Measurements from ENCODE around the gene KLHDC4. TPM values are rescaled to one million over a fixed set of nuclear protein-coding genes. Genes with fewer than 3 reads are reported as not detected.
"Not testable (repeated sequence)": the region's sequence is repeated elsewhere in the genome, so short reads cannot be mapped to it uniquely, and the experiment has no call there.

Gene KLHDC4
- total RNA-seq, 2 experiments from 2014 or later = 91.7 to 101 TPM

DNA sequence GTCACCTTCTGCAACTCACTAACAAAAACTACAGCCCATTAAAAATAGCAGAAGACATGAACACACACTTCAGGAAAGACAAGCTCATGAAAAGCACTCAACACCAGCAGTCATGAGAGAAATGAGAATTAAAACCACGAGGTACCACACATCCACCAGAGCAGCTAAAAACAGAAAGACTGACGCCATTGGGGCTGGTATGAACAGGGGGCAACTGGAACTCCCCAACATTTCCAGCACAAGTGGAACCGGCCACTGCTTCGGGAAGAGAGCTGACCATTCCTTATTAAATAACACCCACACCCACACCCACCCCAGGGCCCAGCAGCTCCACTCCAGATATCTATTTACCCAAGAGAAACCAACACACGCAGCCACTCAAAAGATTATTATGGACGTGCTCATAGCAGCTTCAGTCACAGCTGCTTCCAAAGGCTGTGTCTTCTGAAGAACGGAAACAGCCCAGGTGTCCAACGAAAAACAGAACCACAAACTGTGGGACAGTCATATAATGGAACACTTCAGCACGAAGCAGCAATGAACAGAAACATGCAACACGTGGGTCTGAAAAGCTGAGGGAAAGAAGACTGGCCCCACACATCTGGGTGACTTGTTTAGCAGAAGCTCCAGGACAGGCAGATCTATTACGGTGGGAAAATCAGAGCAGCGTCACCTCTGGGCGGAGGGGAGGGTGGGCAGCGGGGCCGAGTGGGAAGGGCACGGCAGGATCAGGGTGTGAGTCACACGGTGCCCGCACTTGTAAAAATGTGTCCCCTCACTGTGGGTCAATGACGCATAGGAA is 41.1 kb downstream of the KLHDC4 start:
- H3K27ac Mint-ChIP-seq = no peak overlapping the region
- peaks cover 5% of the 10 kb centered on the region for H3K4me1 Mint-ChIP-seq (ENCODE audit: low read depth)
- no peaks in the 10 kb centered on the region for H3K9me3 Mint-ChIP-seq (ENCODE audit: insufficient read depth)
- ATAC-seq (no peak), DNase-seq (no peak)
- peaks cover 55% of the 10 kb centered on the region for H3K36me3 Mint-ChIP-seq (ENCODE audit: low read depth)
- no peaks in the 10 kb centered on the region for H3K27me3 Mint-ChIP-seq (ENCODE audit: low read depth)
- CTCF ChIA-PET = interaction anchor here (0.8 kb wide), 1 partner anchor 45 kb away, joined by 3 read pairs; no protein-coding TSS in a partner anchor
- H3K4me3 Mint-ChIP-seq = no peak overlapping the region
- POLR2A ChIA-PET = interaction anchor here (0.9 to 1.2 kb wide), 2 partner anchors 9 to 41 kb away, joined by 3 to 5 read pairs; partner anchors contain the start of gene KLHDC4

DNA sequence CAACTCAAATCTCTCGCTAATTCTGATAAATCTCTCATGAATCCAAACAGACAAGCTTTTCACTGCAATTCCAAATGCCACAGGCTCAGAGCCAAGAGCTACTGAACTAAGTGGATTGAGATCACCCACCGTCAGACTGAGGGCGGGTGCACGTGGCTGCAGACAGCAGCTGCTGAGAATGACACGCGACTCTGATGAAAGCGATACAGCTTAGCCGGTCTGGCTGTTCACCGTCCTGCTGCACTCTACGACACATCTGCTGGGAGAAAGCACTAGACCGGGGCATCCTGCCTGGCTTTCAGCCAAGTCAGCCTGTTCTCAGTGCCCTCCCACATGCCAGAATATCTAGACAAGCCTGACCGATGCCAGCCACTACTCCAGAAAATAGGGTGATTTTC is 42.6 kb downstream of the KLHDC4 start:
- H3K36me3 Mint-ChIP-seq (ENCODE audit: low read depth) = peaks cover 55% of the 10 kb centered on the region
- POLR2A ChIA-PET = interaction anchor here (0.5 kb wide), 1 partner anchor 145 kb away, joined by 3 read pairs; no protein-coding TSS in a partner anchor
- DNase-seq (no peak), ATAC-seq (no peak)
- peaks cover 6% of the 10 kb centered on the region for H3K4me1 Mint-ChIP-seq (ENCODE audit: low read depth)
- no peaks in the 10 kb centered on the region for H3K27me3 Mint-ChIP-seq (ENCODE audit: low read depth)
- no peak overlapping the region for H3K4me3 Mint-ChIP-seq
- no peaks in the 10 kb centered on the region for H3K9me3 Mint-ChIP-seq (ENCODE audit: insufficient read depth)
- CTCF ChIA-PET = interaction anchor here (1.0 kb wide), 1 partner anchor 87 kb away, joined by 3 read pairs; no protein-coding TSS in a partner anchor
- peak overlapping the region; percentile 40 for H3K27ac Mint-ChIP-seq

- H3K4me3 Mint-ChIP-seq = no peak overlapping the region
- ChIA-PET CTCF (interaction anchor here (1.0 kb wide), 1 partner anchor 86 kb away, joined by 3 read pairs; no protein-coding TSS in a partner anchor), POLR2A (interaction anchor here (0.5 kb wide), 1 partner anchor 145 kb away, joined by 3 read pairs; no protein-coding TSS in a partner anchor)
- no peaks in the 10 kb centered on the region for H3K9me3 Mint-ChIP-seq (ENCODE audit: insufficient read depth)
- H3K27ac Mint-ChIP-seq = peak overlapping the region; percentile 58
- H3K36me3 Mint-ChIP-seq (ENCODE audit: low read depth) = peaks cover 58% of the 10 kb centered on the region
- ATAC-seq = no peak
- H3K4me1 Mint-ChIP-seq (ENCODE audit: low read depth) = peaks cover 9% of the 10 kb centered on the region
- no peaks in the 10 kb centered on the region for H3K27me3 Mint-ChIP-seq (ENCODE audit: low read depth)
- no peak for DNase-seq
These were observed 43.1 kb downstream of the KLHDC4 start for GRCh38 chr16:87722590-87723225.

DNA sequence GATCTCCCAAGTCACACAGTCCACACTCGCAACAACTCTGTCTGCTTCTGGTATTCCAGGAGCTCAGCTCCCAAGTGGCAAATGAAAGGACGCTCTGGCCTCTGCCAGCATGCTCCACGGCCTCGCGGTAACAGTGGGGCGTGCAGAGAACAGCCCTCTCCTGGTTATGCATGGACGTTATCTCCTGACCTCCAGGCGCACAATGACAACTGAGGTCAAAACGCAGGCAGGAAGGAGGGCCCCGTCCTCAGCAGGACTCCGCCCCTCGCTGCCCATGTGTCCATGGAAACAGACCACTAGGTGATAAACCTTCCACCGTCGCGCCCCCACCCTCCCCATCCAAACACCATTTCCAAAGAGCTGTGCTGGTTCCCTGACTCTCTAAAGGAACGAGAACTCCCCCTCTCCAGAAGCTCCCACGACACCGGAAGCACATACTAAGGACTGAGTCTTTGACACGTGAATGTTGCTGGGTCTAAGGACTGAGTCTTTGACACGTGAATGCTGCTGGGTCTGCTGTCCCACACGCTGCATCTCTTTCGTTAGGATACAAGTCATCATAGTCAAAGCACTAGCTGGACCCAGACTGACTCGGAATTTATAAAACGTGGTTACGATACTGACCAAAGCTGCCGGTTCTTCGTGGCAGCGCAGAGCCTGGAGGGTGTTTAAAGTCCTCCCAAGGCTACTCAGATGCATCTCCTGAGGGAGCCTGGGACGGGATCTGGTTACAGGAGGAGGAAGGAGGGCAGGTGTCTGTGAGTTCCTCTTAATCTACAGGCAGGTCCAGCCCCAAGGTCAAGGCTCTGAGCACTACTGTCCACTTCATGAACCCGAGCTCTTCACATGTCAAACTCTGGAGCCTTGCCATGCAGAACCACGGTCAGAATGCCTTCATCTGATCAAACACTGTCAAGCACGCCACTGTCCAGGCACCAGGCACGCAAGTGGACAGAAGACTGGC is 43.9 kb downstream of the KLHDC4 start:
- H3K27me3 Mint-ChIP-seq (ENCODE audit: low read depth) = no peaks in the 10 kb centered on the region
- DNase-seq (no peak), ATAC-seq (no peak)
- no peak overlapping the region for H3K4me3 Mint-ChIP-seq
- peak overlapping the region; percentile 58 for H3K27ac Mint-ChIP-seq
- H3K9me3 Mint-ChIP-seq (ENCODE audit: insufficient read depth) = no peaks in the 10 kb centered on the region
- CTCF ChIA-PET = no interaction called here
- peaks cover 55% of the 10 kb centered on the region for H3K36me3 Mint-ChIP-seq (ENCODE audit: low read depth)
- POLR2A ChIA-PET = no interaction called here
- H3K4me1 Mint-ChIP-seq (ENCODE audit: low read depth) = peaks cover 10% of the 10 kb centered on the region

- peaks cover 10% of the 10 kb centered on the region for H3K4me1 Mint-ChIP-seq (ENCODE audit: low read depth)
- no peak overlapping the region for H3K27ac Mint-ChIP-seq
- peaks cover 57% of the 10 kb centered on the region for H3K36me3 Mint-ChIP-seq (ENCODE audit: low read depth)
- no peaks in the 10 kb centered on the region for H3K9me3 Mint-ChIP-seq (ENCODE audit: insufficient read depth)
- H3K4me3 Mint-ChIP-seq = no peak overlapping the region
- POLR2A ChIA-PET = no interaction called here
- ATAC-seq (no peak), DNase-seq (no peak)
- no peaks in the 10 kb centered on the region for H3K27me3 Mint-ChIP-seq (ENCODE audit: low read depth)
- CTCF ChIA-PET = no interaction called here
These were observed 45.3 kb downstream of the KLHDC4 start for GRCh38 chr16:87720446-87720845.

DNA sequence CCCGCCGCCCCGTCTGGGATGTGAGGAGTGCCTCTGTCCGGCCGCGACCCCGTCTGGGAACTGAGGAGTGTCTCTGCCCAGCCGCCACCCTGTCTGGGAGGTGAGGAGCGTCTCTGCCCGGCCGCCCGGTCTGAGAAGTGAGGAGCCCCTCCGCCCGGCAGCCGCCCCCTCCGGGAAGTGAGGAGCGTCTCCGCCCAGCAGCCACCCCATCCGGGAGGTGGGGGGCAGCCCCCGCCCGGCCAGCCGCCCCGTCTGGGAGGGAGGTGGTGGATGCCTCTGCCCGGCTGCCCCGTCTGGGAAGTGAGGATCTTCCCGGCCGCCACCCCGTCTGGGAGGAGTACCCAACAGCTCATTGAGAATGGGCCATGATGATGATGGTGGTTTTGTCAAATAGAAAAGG is 47.0 kb downstream of the KLHDC4 start:
- H3K9me3 Mint-ChIP-seq (ENCODE audit: insufficient read depth); ATAC-seq; CTCF ChIA-PET; H3K27ac Mint-ChIP-seq; DNase-seq; H3K27me3 Mint-ChIP-seq (ENCODE audit: low read depth); H3K4me3 Mint-ChIP-seq; POLR2A ChIA-PET: not testable (repeated sequence)
- H3K4me1 Mint-ChIP-seq (ENCODE audit: low read depth) = peaks cover 18% of the 10 kb centered on the region
- peaks cover 57% of the 10 kb centered on the region for H3K36me3 Mint-ChIP-seq (ENCODE audit: low read depth)

- ChIA-PET CTCF (no interaction called here), POLR2A (no interaction called here)
- no peaks in the 10 kb centered on the region for H3K27me3 Mint-ChIP-seq (ENCODE audit: low read depth)
- H3K36me3 Mint-ChIP-seq (ENCODE audit: low read depth) = peaks cover 56% of the 10 kb centered on the region
- H3K9me3 Mint-ChIP-seq (ENCODE audit: insufficient read depth) = no peaks in the 10 kb centered on the region
- H3K4me3 Mint-ChIP-seq = no peak overlapping the region
- no peak for ATAC-seq
- no peak for DNase-seq
- peak overlapping the region; percentile 43 for H3K27ac Mint-ChIP-seq
- H3K4me1 Mint-ChIP-seq (ENCODE audit: low read depth) = peaks cover 27% of the 10 kb centered on the region
These were observed 50.1 kb downstream of the KLHDC4 start for GRCh38 chr16:87715658-87716057.

DNA sequence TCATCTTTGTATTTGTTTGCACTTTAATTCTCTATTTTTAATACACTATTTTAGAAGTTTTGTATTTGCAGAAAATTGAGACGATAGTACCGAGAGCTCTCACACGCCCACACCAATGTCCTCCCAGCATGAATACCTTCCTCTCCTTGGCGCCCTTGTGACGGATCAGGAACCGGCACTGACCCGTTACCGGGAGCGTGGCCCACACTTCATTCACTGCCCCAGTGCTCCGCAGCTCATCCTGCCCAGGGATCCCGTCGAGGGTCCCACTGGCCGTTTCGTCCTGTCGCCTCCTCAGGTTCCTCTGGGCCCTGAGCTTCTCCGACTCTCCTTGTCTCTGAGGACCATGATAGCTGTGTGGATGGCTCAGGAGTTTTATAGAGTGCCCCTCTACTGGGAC is 50.6 kb downstream of the KLHDC4 start:
- POLR2A ChIA-PET = no interaction called here

DNA sequence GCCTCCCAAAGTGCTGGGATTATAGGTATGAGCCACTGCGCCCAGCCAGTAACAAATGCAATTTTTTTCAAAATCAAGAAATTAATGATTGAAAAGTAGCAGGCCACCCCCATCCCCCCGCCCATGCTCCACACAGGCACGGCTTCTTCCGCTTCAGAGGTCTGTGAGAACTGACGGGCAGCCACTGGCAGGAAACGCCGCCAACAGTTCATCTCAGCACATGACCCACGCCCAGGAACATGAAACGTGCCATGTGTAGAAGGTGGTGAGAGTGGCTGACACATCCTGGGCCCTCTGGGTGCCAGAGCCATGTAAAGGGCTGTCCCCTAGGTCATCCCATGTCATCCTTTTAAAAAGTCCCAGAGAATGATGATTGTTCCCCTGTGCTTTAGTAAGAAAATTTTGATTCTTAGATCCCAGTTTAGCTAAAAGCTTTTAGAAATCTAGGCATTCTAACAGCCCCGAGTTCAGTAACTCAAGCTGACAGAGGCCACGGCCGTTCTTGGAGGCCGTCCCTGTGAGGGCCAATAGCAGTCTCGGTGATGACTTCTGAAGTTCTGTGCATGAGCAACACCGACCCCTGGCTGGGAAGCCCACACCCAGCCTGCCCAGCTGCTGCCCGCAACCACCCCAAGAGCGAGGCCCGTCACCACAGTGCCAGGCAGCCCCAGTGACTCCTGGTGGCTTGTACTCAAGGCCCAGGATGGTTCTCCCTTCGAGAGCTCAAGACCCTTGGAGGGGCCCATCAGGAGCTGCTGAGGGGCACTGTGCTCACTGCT is 52.1 kb downstream of the KLHDC4 start:
- Mint-ChIP-seq H3K36me3 (ENCODE audit: low read depth) (peaks cover 48% of the 10 kb centered on the region), H3K27ac (peak overlapping the region; percentile 89), H3K9me3 (ENCODE audit: insufficient read depth) (no peaks in the 10 kb centered on the region), H3K4me1 (ENCODE audit: low read depth) (peaks cover 25% of the 10 kb centered on the region), H3K4me3 (peak overlapping the region; percentile 22), H3K27me3 (ENCODE audit: low read depth) (no peaks in the 10 kb centered on the region)
- DNase-seq (peak; percentile 83), ATAC-seq (peak; percentile 88)
- CTCF ChIA-PET = interaction anchor here (1.4 kb wide), 1 partner anchor 52 kb away, joined by 4 read pairs; the partner anchor contains the start of gene KLHDC4
- POLR2A ChIA-PET = interaction anchor here (0.7 to 1.0 kb wide), 2 partner anchors 20 to 243 kb away, joined by 3 read pairs; no protein-coding TSS in a partner anchor

More for the DNA sequence above, 50.6 kb downstream of the KLHDC4 start:
- H3K9me3 Mint-ChIP-seq (ENCODE audit: insufficient read depth) = no peaks in the 10 kb centered on the region
- H3K4me3 Mint-ChIP-seq = no peak overlapping the region
- peak overlapping the region; percentile 43 for H3K27ac Mint-ChIP-seq
- DNase-seq = no peak
- H3K36me3 Mint-ChIP-seq (ENCODE audit: low read depth) = peaks cover 56% of the 10 kb centered on the region
- no peaks in the 10 kb centered on the region for H3K27me3 Mint-ChIP-seq (ENCODE audit: low read depth)
- CTCF ChIA-PET = no interaction called here
- H3K4me1 Mint-ChIP-seq (ENCODE audit: low read depth) = peaks cover 27% of the 10 kb centered on the region
- ATAC-seq = no peak

GRCh38 chr16:87712184-87712762 is 53.5 kb downstream of the KLHDC4 start:
- no peak overlapping the region for H3K4me3 Mint-ChIP-seq
- ChIA-PET CTCF (no interaction called here), POLR2A (no interaction called here)
- H3K27me3 Mint-ChIP-seq (ENCODE audit: low read depth) = no peaks in the 10 kb centered on the region
- H3K9me3 Mint-ChIP-seq (ENCODE audit: insufficient read depth) = no peaks in the 10 kb centered on the region
- DNase-seq (no peak), ATAC-seq (no peak)
- no peak overlapping the region for H3K27ac Mint-ChIP-seq
- peaks cover 21% of the 10 kb centered on the region for H3K4me1 Mint-ChIP-seq (ENCODE audit: low read depth)
- H3K36me3 Mint-ChIP-seq (ENCODE audit: low read depth) = peaks cover 49% of the 10 kb centered on the region
